DMS153 treated with DMSO at 0.1 percent for 48 hours (cell line): ENCODE data around the gene TAS2R1.

Source experiments
- DNase-seq: peaks from one replicate; lab custom pipeline; 2025; ENCODE audit not compliant: unreplicated experiment; lab: John Stamatoyannopoulos, UW

TAS2R1 gene

DNA sequence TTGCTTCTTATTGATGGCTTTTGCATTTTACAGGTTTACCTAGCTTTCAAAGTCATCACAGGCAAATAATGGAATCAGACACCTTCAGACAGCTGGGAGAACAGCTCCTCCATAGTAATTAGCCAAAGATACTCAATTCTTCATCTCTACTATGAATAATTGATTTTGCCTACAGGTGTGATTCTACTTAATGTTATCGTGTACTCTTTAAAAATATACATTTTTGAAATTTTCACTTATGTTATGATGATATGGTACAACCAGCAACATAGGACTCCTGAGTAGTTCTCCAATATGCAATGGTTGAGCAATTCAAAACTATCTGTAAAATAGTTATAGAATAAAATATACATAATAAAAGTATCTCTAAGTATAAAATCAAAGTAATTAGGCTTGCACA, at the start of gene TAS2R1:
Gene TAS2R1 (minus strand): TSS at position 101 of the 400 bp plus-strand sequence. CDS start 319 bp downstream, outside the sequence.
- no peak for DNase-seq

DNA sequence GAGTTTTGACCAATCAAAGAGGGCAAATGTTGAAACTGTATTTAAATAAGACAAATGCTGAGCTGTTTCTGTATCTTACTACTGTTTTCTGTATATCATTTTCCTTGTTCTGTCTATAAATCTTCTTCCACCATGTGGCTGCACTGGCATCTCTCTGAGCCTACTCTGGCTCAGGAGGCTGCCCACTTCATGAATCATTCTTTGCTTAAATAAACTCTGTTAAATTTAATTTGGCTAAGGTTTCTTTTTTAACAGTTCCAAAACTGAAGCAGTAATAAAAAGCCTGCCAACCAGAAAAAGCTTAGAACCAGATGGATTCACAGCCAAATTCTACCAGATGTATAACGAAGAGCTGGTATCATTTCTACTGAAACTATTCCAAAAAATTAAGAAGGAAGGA, 40.2 kb upstream of the TAS2R1 start:
- DNase-seq, result no peak

DNA sequence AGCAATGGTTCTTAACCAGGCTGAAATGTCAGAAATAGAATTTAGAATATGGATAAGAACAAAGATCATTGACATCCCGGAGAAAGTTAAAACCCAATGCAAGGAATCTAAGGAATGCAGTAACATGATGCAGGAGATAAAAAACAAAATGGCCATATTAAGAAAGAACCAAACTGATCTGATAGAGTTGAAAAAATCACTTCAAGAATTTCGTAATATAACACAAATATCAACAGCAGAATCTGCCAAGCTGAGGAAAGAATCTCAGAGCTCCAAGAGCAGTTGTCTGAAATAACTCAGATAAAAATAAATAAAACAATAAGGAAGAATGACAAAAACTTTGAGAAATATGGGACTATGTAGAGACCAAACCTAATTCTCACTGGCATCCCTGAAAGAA, 37.8 kb upstream of the TAS2R1 start:
- no peak for DNase-seq

- no peak for DNase-seq
These were observed 33.7 kb upstream of the TAS2R1 start for GRCh38 chr5:9663891-9664290.

DNA sequence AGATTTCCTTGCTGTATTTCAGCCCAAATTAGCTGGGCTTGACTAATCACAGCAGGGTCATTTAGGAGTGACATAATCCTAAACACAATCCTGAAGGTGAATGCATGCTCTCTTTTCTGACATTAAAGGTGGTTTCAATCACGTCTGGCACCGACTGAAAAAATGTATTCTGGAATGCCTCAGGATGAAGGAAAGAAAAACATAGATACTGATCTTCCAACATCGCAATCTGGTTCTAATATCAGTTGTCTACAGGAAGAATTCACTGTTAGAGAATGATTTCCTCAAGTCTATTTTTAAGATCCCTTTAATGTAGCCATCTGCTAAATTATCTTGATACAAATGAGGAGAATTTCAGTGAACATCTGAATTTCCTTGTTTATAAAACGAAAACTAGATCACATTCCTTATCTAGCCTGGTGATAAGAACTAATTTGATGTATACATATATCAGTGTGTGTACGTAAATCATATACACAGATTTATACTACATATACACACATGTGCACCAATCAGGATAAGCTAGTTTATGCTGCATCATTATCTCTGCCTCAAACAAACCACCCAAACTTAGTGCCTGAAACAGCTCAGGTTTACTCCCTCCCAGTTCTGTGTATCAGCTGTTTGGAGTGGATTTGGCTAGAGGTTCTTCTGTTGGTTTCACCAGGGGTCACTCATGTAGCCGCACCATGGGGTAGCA, 31.3 kb upstream of the TAS2R1 start:
- DNase-seq, result no peak

- no peak for DNase-seq
These were observed 28.6 kb upstream of the TAS2R1 start for GRCh38 chr5:9658706-9659105.

DNA sequence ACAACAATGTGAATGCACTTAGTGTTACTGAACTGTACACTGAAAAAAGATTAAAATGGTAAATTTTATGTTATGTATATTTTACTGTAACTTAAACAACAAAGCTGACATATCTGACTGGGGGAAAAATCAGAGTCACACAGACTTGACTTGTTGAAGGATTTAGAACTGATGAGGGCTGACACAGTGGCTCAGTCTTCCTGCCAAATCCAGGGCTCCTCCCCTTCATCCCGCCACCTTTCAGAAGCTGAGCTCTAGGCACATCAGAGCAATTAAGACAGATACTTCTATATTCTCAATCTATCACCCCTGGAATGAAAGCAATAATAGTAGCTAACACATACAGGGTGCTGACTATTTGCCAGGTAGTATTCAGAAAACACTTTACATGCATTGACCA, 27.7 kb upstream of the TAS2R1 start:
- DNase-seq, result no peak

GRCh38 chr5:9655641-9656040, 25.5 kb upstream of the TAS2R1 start:
- no peak for DNase-seq

DNA sequence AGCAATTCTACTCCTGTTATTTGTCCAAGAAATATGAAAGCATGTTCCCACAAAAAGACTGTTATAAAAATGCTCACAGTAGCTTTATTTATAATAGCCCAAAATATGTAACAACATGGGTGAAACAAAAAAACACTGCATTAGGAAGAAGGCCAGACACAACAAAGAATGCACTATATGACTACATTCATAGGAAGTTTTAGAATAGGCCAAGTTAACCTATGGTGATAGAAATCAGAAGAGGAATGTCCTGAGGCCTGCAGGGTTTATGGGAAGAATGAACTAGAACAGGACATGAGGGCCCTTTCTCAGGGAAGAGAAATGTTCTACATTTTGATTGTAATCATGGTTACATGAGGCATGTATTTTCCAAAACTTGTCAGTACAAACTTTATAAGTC, 24.7 kb upstream of the TAS2R1 start:
- no peak for DNase-seq

- no peak for DNase-seq
These were observed 23.7 kb upstream of the TAS2R1 start for GRCh38 chr5:9653811-9654210.

GRCh38 chr5:9653061-9653460, 22.9 kb upstream of the TAS2R1 start:
- DNase-seq, result no peak

- DNase-seq, result no peak
These were observed 22.1 kb upstream of the TAS2R1 start for GRCh38 chr5:9652295-9652694.

DNA sequence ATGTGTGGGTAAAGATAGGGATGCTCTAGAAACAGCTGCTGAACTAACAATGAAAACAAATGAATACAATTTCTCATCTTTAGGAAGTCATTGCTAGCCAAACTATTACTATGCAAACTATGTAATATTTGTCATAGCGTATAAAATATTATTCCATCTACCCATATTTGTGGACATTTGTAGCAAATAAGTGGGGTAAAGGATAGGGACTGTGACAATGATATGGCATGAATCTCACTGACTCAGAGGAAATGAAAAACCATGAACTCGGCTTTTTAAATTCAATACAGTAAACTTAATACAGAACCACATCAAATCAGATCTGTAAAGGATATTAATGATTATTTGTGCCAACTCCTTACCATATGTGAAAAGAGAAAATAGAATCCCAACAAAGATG, 16.7 kb upstream of the TAS2R1 start:
- DNase-seq, result no peak

DNA sequence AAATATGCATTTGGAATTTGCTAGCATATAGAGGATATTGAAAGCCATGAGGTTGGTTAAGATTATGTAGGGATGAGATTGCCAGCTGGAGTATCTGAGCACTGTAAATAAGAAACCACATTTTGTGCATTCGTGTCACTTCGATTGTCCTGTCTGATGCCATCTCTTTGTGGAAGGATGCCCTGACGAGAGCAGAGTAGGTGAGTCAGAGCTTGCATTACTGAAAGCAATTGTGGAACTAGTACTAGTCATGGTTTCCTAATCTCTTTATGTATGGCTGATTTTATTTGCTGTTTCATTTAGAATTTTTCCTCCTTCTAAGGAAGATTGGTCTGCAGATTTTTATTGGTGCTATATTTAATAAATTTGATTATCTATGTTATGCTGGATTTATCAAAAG, 14.5 kb upstream of the TAS2R1 start:
- DNase-seq, result no peak

- DNase-seq, result no peak
These were observed 12.5 kb upstream of the TAS2R1 start for GRCh38 chr5:9642621-9643020.

- DNase-seq, result no peak
These were observed 11.7 kb upstream of the TAS2R1 start for GRCh38 chr5:9641806-9642355.

GRCh38 chr5:9632495-9632894, 2.3 kb upstream of the TAS2R1 start:
- no peak for DNase-seq

DNA sequence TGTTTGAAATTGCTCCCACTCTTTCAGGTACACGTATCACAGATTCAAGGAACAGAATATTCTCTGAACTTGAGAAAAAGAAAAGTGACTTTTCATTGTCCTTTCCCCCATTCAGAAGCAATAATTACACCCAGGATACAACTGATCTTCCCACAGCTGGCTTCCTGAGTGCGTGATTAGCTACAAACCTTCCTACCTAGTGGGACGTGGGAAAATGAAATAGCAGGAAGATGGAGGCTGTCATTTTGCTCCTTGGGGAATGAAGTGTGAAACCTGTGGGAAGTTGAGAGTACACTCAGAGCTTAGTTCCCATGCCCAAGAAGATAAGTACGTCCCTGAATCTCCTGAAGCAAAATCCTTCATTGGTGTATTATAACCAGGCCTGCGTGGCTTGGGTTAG, 2.6 kb downstream of the TAS2R1 start:
- DNase-seq, result no peak

GRCh38 chr5:9626955-9627354, 3.2 kb downstream of the TAS2R1 start:
- DNase-seq, result no peak

DNA sequence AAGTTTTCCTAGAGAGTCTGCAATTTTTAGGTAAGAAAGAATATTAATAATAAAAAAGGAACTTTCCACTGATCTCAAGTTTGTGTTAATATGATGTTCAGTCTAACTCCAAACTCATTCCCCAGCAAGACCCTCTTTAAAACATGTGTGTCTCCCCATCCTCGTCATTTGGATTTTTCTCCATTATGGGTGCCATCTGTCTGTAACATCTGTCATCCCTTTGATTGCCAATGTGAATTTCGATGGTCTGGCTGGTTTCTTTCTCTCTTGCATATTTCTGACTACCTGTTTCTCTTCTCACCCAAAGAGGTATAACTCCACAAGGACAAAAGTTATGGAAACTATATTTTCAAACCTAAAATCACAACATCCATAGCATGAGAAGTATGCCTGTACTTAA, 4.4 kb downstream of the TAS2R1 start:
- DNase-seq, result no peak

DNA sequence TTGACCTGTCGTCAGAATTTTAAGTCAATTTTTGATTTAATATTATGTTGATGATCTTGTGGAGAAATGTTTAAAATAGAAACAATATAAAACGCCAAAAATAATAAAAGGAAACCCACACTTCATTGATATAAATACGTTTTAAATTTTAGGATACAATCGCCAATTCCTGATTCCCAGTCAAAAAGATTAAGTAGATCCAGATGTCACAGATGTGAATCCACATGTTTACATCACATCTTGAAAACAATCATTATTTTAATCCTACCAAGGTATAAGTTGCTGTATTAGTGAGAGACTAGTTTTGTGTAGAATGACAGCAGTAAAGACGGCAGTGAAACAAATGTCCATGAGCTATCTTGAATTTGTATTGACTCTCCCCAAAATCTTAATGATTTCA, 4.9 kb downstream of the TAS2R1 start:
- no peak for DNase-seq

DNA sequence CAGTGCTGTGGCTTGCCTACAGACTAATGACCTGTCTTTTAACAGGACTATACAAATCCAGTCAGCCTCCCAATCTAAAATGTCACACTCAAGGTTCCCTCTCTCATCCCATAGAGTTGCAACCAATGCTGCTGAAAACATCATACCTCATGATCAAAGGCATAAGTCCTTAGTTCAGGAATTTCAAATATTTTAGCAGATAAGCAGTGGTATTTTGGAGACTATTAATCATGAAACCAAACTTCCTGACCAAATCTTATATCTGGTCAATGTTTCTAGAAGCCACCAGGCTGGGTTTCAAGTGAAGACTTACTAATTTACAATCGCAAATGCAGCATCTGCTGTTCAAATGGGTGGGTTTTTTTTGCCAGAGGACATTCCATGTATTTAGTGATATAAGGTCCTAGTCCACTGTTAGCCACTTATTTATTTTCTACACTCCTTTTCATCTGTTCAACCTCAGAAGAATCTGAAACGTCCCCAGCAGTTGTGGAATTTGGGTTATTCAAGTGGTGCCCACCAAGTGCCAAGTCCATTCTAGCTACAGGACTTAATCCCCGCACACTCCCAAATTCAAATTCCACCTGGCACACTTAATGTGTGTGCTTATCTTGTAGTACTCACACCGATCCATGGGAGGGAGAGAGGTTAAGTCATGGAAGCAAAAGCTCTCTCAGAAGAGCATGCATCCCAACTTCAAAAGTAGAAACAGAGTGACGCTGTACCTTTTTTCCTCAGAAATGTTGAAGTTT, 5.8 kb downstream of the TAS2R1 start:
- no peak for DNase-seq
